K562 (cell line): ENCODE data around the gene TNNT1. TPM values are rescaled to one million over a fixed set of nuclear protein-coding genes. Genes with fewer than 3 reads are reported as not detected.
A peak's percentile ranks its signal among the peaks of the same experiment; 100 is the strongest.

Source experiments
- ARID2 ChIP-seq: fragments of 450-650 bp; IDR thresholded peaks from 2 replicates; pipeline ENCODE4 v1.6.1; 2017; ENCODE audit warnings: antibody characterized with exemption, mild to moderate bottlenecking
- ARID3A ChIP-seq: IDR thresholded peaks from 2 replicates; pipeline ENCODE4 v1.6.1; 2012; ENCODE audit warnings: low read depth, low read length, improper control_type of control experiment, borderline replicate concordance
- CREM ChIP-seq: IDR thresholded peaks from 2 replicates; pipeline ENCODE4 v1.6.1; 2014; ENCODE audit warnings: antibody characterized with exemption, low read depth
- ELK1 ChIP-seq: sonication (generic); formaldehyde crosslinking; IDR thresholded peaks from 2 replicates; pipeline ENCODE4 v1.8.1; 2022; ENCODE audit warnings: missing genetic modification reagents
- ETV5 ChIP-seq: sonication (generic); formaldehyde crosslinking; IDR thresholded peaks from 2 replicates; pipeline ENCODE4 v1.4.0; 2020; ENCODE audit warnings: low read depth, mild to moderate bottlenecking, missing genetic modification reagents
- FIP1L1 ChIP-seq: fragments of 200-400 bp; formaldehyde crosslinking; IDR thresholded peaks from 2 replicates; pipeline ENCODE4 v1.6.1; 2018; ENCODE audit warnings: mild to moderate bottlenecking, low read depth, low read length; ENCODE audit not compliant: poor library complexity, severe bottlenecking
- JUND ChIP-seq, 2 experiments: IDR thresholded peaks; 2 replicates in 1 of 2; 3 replicates in 1 of 2; pipeline ENCODE4 v1.6.1; 2011; ENCODE audit warnings: borderline replicate concordance in 2 of 2, low read depth in 2 of 2, low read length in 2 of 2, improper control_type of control experiment in 1 of 2, missing biosample characterization in 1 of 2, missing genetic modification characterization in 1 of 2, missing genetic modification reagents in 1 of 2
- LARP7 ChIP-seq: fragments of 450-650 bp; IDR thresholded peaks from 2 replicates; pipeline ENCODE4 v1.6.1; 2016
- MNT ChIP-seq, 2 experiments: fragments of 450-650 bp; conservative IDR thresholded peaks; 2 replicates each; pipeline ENCODE4 v1.6.1; 2017; ENCODE audit warnings: mild to moderate bottlenecking in 2 of 2, moderate library complexity in 2 of 2
- RBM17 ChIP-seq: fragments of 200-400 bp; formaldehyde crosslinking; IDR thresholded peaks from 2 replicates; pipeline ENCODE4 v1.6.1; 2017; ENCODE audit warnings: low read depth, mild to moderate bottlenecking, low read length, borderline replicate concordance
- SREBF1 ChIP-seq: fragments of 150-350 bp; IDR thresholded peaks from 2 replicates; pipeline ENCODE4 v1.6.1; 2014; ENCODE audit warnings: antibody characterized with exemption, low read depth, low read length, borderline replicate concordance
- TARDBP ChIP-seq: fragments of 450-650 bp; IDR thresholded peaks from 2 replicates; pipeline ENCODE4 v1.6.1; 2016
- TBL1XR1 ChIP-seq, 2 experiments: IDR thresholded peaks; 2 replicates each; pipeline ENCODE4 v1.6.1; 2012; ENCODE audit warnings: improper control_type of control experiment in 2 of 2, low read length in 2 of 2, mild to moderate bottlenecking in 1 of 2
- TCF3 ChIP-seq: sonication (generic); formaldehyde crosslinking; IDR thresholded peaks from 2 replicates; pipeline ENCODE4 v1.4.0; 2020; ENCODE audit warnings: mild to moderate bottlenecking, missing genetic modification reagents
- TFAP4 ChIP-seq: sonication (generic); formaldehyde crosslinking; IDR thresholded peaks from 2 replicates; pipeline ENCODE4 v1.8.0; 2022; ENCODE audit warnings: missing genetic modification reagents, mild to moderate bottlenecking, moderate library complexity, borderline replicate concordance
- TSHZ1 ChIP-seq: fragments of 250-450 bp; sonication (Bioruptor Pico); IDR thresholded peaks from 2 replicates; pipeline ENCODE4 v1.4.0; 2020; ENCODE audit warnings: mild to moderate bottlenecking, moderate library complexity
- ZEB2 ChIP-seq: fragments of 450-650 bp; IDR thresholded peaks from 2 replicates; pipeline ENCODE4 v1.6.1; 2016
- ZNF511 ChIP-seq: sonication (generic); formaldehyde crosslinking; IDR thresholded peaks from 2 replicates; pipeline ENCODE4 v1.8.0; 2022; ENCODE audit warnings: mild to moderate bottlenecking, missing genetic modification reagents
- ZSCAN32 ChIP-seq: fragments of 450-650 bp; formaldehyde crosslinking; IDR thresholded peaks from 2 replicates; pipeline ENCODE4 v1.4.0; 2020; ENCODE audit warnings: mild to moderate bottlenecking, moderate library complexity
- polyA plus RNA-seq, 8 experiments: library from polyadenylated mRNA; depleted of rRNA in 4 of 8; stranded (reverse) in 5 of 8; unstranded in 3 of 8; fragments of >200 nt; fragmentation: Nextera tagmentation in 2 of 8; fragmentation: Illumina TruSeq in 1 of 8; extraction: Ambion mirVana in 2 of 8; extraction: Trizol in 1 of 8; gene quantifications; 2 replicates each; pipeline versions ENCODE4 v1.2.1 to v1.2.3, GENCODE V29; 2011 to 2014; ENCODE audit warnings: inconsistent platforms in 1 of 8, missing spikeins in 1 of 8
- total RNA-seq, 7 experiments: library from RNA; depleted of rRNA in 6 of 7; stranded (reverse); fragments of >200 nt in 6 of 7; fragmentation: Illumina TruSeq in 2 of 7; extraction: Trizol in 2 of 7; gene quantifications; 2 replicates each; pipeline versions ENCODE4 v1.2.1 to v1.2.3, GENCODE V29; 2011 to 2021; ENCODE audit warnings: low replicate concordance in 1 of 7

TNNT1 gene
- total and polyA plus RNA-seq, 9 of the 15 experiments (the other 6 are each of a cell fraction or from before 2014, with no cell fraction given): 31.8 to 390 (median 227) TPM

- TF ChIP-seq ELK1 (CRISPR knock-in tag) (no peak), ETV5 (CRISPR knock-in tag) (peak; percentile 78; the same call in 1 of the 2 replicates), ARID3A (no peak), TBL1XR1 (IDR thresholded peaks at IDR 0.05; ENCODE audit: low read length in 2 of 2) (no peak), ZNF511 (CRISPR knock-in tag) (no peak), ZSCAN32 (CRISPR knock-in tag) (no peak), MNT (conservative IDR thresholded peaks at IDR 0.05) (peak in 1 of 2 experiments; percentile 54; a peak in 1 of 4 replicates), JUND (IDR thresholded peaks at IDR 0.05; ENCODE audit: borderline replicate concordance, low read depth, low read length) (no peak), JUND (tag; IDR thresholded peaks at IDR 0.05; ENCODE audit: borderline replicate concordance, low read depth, low read length) (no peak), FIP1L1 (no peak), ARID2 (no peak), TARDBP (no peak), CREM (no peak), LARP7 (peak; percentile 81; the same call in 1 of the 2 replicates), ZEB2 (peak; percentile 59; the same call in 1 of the 2 replicates), TFAP4 (CRISPR knock-in tag) (no peak), TCF3 (CRISPR knock-in tag) (no peak), SREBF1 (no peak), TSHZ1 (CRISPR knock-in tag) (no peak), RBM17 (no peak)
These were observed 3.0 kb upstream of the TNNT1 start (continued) for GRCh38 chr19:55152017-55152416.
